ENCODE results near the gene C10orf90. TPM values are rescaled to one million over a fixed set of nuclear protein-coding genes. Genes with fewer than 3 reads are reported as not detected.

C10orf90 gene
- total RNA-seq, 4 donors from 2014 or later: not detected

DNA sequence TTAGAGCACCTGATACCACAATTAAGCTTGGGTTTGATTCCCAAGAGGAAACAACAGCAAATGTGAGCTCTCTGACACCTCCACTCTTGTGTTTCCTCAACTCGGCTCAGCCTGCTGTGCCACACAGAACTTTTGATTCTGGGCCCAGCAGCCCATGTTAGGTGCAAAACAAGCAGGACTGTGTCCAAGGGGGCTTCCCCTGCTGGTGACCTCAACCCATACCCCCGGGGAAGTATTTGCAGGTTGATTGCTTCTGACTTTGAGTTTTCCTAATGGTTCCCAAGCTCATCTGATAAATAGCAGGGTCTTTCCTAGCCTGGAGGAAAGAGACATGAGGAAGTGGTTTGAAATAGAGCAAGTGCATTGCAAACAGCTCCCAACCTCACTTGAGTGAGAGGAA lies 238.7 kb downstream of the C10orf90 start:
- Histone ChIP-seq H3K27ac (no peak overlapping the region), H3K4me1 (no peaks in the 10 kb centered on the region), H3K4me3 (no peak overlapping the region), H3K27me3 (no peaks in the 10 kb centered on the region), H3K9me3 (no peaks in the 10 kb centered on the region), H3K36me3 (no peaks in the 10 kb centered on the region)
- no peak for TF ChIP-seq POLR2A (IDR thresholded peaks at IDR 0.05)
- TF ChIP-seq EP300 (IDR thresholded peaks at IDR 0.05): no peak
- no peak for TF ChIP-seq CTCF (IDR thresholded peaks at IDR 0.05)
- DNase-seq (ENCODE audit: low spot score in 2 of 2): no peak
- WGBS, 2 donors: 79% methylated on average over 2 of the region's 2 CpGs

GRCh38 chr10:126430512-126430911 lies 240.0 kb downstream of the C10orf90 start:
- TF ChIP-seq EP300 (IDR thresholded peaks at IDR 0.05) (no peak), CTCF (IDR thresholded peaks at IDR 0.05) (no peak)
- Histone ChIP-seq H3K27ac (no peak overlapping the region), H3K4me1 (no peaks in the 10 kb centered on the region), H3K36me3 (no peaks in the 10 kb centered on the region), H3K9me3 (no peaks in the 10 kb centered on the region), H3K27me3 (no peaks in the 10 kb centered on the region), H3K4me3 (no peak overlapping the region)
- no peak for DNase-seq (ENCODE audit: low spot score in 2 of 2)
- WGBS, 2 donors: 68 to 70% methylated on average over 2 of the region's 2 CpGs

- Histone ChIP-seq H3K4me3 (no peak overlapping the region), H3K27me3 (no peaks in the 10 kb centered on the region), H3K4me1 (no peaks in the 10 kb centered on the region), H3K36me3 (no peaks in the 10 kb centered on the region), H3K27ac (no peak overlapping the region), H3K9me3 (peaks cover 0 to 6% (median 0%) of the 10 kb centered on the region in 4 donors)
- TF ChIP-seq POLR2A (IDR thresholded peaks at IDR 0.05): no peak
- no peak for TF ChIP-seq EP300 (IDR thresholded peaks at IDR 0.05)
- no peak for TF ChIP-seq CTCF (IDR thresholded peaks at IDR 0.05)
- DNase-seq (ENCODE audit: low spot score in 2 of 2): no peak
- 79 to 86% methylated on average over 4 of the region's 4 CpGs for WGBS, 2 donors
Observed at GRCh38 chr10:126429275-126429674, 241.2 kb downstream of the C10orf90 start.

GRCh38 chr10:126425489-126426065 lies 244.9 kb downstream of the C10orf90 start:
- no peaks in the 10 kb centered on the region for H3K27me3 ChIP-seq
- H3K36me3 ChIP-seq: no peaks in the 10 kb centered on the region
- peaks cover 0 to 15% (median 0%) of the 10 kb centered on the region in 4 donors for H3K9me3 ChIP-seq
- H3K4me3 ChIP-seq: no peak overlapping the region
- DNase-seq (ENCODE audit: low spot score in 2 of 2): no peak
- 47 to 59% methylated on average over 8 of the region's 8 CpGs for WGBS, 2 donors
- H3K4me1 ChIP-seq: no peaks in the 10 kb centered on the region
- no peak overlapping the region for H3K27ac ChIP-seq
- TF ChIP-seq POLR2A (IDR thresholded peaks at IDR 0.05) (no peak), EP300 (IDR thresholded peaks at IDR 0.05) (no peak), CTCF (IDR thresholded peaks at IDR 0.05) (no peak)

DNA sequence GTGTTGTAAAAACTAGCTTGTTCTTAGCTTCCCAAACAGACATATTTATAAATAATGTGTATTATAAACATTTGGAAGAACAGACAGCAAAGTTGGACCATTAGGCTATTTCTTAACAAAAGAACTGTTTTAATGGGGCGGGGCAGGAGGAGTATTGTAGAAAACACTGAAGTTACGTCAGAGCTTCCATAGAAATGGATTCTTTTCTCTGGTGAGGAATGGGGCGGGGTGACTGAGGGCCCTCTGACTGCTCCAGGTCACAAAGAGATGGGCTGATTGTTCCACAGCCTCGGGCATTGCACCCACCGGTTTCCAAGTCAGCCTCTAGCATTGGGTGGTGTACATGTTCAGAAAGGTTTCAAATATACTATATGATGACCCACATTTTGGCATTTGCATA lies 245.5 kb downstream of the C10orf90 start:
- Histone ChIP-seq H3K4me1 (no peaks in the 10 kb centered on the region), H3K4me3 (no peak overlapping the region), H3K27ac (no peak overlapping the region), H3K9me3 (peaks cover 0 to 15% (median 0%) of the 10 kb centered on the region in 4 donors), H3K27me3 (no peaks in the 10 kb centered on the region), H3K36me3 (no peaks in the 10 kb centered on the region)
- no peak for TF ChIP-seq POLR2A (IDR thresholded peaks at IDR 0.05)
- TF ChIP-seq EP300 (IDR thresholded peaks at IDR 0.05): no peak
- no peak for TF ChIP-seq CTCF (IDR thresholded peaks at IDR 0.05)
- no peak for DNase-seq (ENCODE audit: low spot score in 2 of 2)
- 71 to 72% methylated on average over 5 of the region's 5 CpGs for WGBS, 2 donors
